Measurements from ENCODE around the gene BBLN.
A peak's percentile ranks its signal among the peaks of the same experiment; 100 is the strongest.

Gene BBLN

DNA sequence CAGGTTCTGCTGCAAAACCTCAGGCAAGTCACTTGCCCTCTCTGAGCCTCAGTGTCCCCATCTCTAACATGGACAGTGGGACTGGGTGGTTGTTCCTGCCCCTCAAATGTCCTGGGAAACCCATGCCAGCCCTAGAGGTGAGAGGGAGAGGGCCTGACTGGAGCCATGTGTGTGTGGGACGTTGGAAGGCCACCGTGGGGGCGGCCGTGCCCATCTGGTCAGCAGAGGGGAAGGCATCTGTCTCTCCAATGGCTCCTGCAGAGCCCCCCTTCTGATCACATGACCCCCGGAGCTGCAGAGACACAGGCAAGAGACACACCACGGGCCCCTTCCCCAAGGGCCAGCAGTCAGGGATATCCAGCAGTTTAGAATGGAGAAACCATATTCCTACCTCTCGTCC lies 44.8 kb downstream of the BBLN start:
- Histone ChIP-seq H3K27me3 (replicated peaks; ENCODE audit: control insufficient read depth, insufficient read depth, low read length) (no peaks in the 10 kb centered on the region), H3K4me1 (ENCODE audit: control insufficient read depth, insufficient read depth, low read length) (peaks cover 8% of the 10 kb centered on the region), H3K9me3 (ENCODE audit: control insufficient read depth, low read length) (no peaks in the 10 kb centered on the region), H3K36me3 (ENCODE audit: control insufficient read depth, insufficient read depth, low read length, severe bottlenecking) (no peaks in the 10 kb centered on the region), H3K4me3 (ENCODE audit: low read length) (no peak overlapping the region), H3K9ac (ENCODE audit: low read length) (peak overlapping the region; percentile 75)
- no peak for DNase-seq (ENCODE audit: low read depth)

GRCh38 chr9:128205296-128205944 lies 45.4 kb downstream of the BBLN start:
- Histone ChIP-seq H3K27me3 (replicated peaks; ENCODE audit: control insufficient read depth, insufficient read depth, low read length) (no peaks in the 10 kb centered on the region), H3K9me3 (ENCODE audit: control insufficient read depth, low read length) (no peaks in the 10 kb centered on the region), H3K9ac (ENCODE audit: low read length) (no peak overlapping the region), H3K36me3 (ENCODE audit: control insufficient read depth, insufficient read depth, low read length, severe bottlenecking) (no peaks in the 10 kb centered on the region), H3K4me3 (ENCODE audit: low read length) (no peak overlapping the region), H3K4me1 (ENCODE audit: control insufficient read depth, insufficient read depth, low read length) (peaks cover 8% of the 10 kb centered on the region)
- DNase-seq (ENCODE audit: low read depth), result no peak

DNA sequence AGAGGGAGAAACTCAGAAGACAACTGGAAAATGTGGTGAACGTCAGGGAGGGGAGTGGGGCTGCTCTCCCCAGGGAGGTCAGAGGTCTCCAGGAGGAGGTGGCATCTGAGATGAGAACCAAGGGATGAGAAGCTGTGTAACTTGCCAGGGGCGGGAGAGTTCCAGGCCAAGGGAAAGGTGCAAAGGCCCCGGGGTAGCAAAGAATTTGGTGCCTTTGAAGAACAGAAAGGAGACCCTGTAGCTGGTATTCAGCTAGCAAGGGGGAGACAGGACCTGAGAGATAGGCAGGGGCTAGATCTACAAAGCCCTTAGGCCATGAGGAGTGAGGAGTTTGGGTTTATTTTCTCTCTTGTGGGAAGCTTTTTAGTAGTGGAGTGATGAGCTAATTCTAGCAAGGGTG lies 46.4 kb downstream of the BBLN start:
- Histone ChIP-seq H3K27me3 (replicated peaks; ENCODE audit: control insufficient read depth, insufficient read depth, low read length) (no peaks in the 10 kb centered on the region), H3K9me3 (ENCODE audit: control insufficient read depth, low read length) (no peaks in the 10 kb centered on the region), H3K36me3 (ENCODE audit: control insufficient read depth, insufficient read depth, low read length, severe bottlenecking) (no peaks in the 10 kb centered on the region), H3K4me3 (ENCODE audit: low read length) (no peak overlapping the region), H3K9ac (ENCODE audit: low read length) (no peak overlapping the region), H3K4me1 (ENCODE audit: control insufficient read depth, insufficient read depth, low read length) (peaks cover 8% of the 10 kb centered on the region)
- no peak for DNase-seq (ENCODE audit: low read depth)

GRCh38 chr9:128206916-128207910 lies 47.1 kb downstream of the BBLN start:
- no peaks in the 10 kb centered on the region for H3K27me3 ChIP-seq (replicated peaks; ENCODE audit: control insufficient read depth, insufficient read depth, low read length)
- no peak for DNase-seq (ENCODE audit: low read depth)
- H3K4me1 ChIP-seq (ENCODE audit: control insufficient read depth, insufficient read depth, low read length), result peaks cover 8% of the 10 kb centered on the region
- H3K36me3 ChIP-seq (ENCODE audit: control insufficient read depth, insufficient read depth, low read length, severe bottlenecking), result no peaks in the 10 kb centered on the region
- no peak overlapping the region for H3K9ac ChIP-seq (ENCODE audit: low read length)
- no peak overlapping the region for H3K4me3 ChIP-seq (ENCODE audit: low read length)
- H3K9me3 ChIP-seq (ENCODE audit: control insufficient read depth, low read length), result no peaks in the 10 kb centered on the region

DNA sequence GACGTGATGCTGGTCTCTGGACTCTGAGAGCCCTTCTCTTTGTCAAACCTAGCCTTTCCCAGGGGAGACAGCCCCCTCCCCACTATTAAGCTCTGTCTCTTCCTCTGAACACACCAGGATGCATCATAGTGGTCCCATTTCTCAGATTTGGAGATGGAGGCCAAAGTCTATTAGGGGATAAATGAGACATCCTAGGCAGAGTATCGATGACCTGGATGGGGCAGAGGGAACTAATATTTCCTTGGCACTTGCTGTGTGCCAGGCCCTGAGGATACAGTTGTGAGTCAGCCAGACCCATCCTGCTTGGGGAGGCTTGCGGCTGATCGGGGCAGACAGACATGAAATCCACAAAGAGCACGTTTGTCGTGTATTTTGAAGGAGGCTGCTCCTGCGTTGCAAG lies 48.3 kb downstream of the BBLN start:
- H3K9ac ChIP-seq (ENCODE audit: low read length), result no peak overlapping the region
- peaks cover 5% of the 10 kb centered on the region for H3K4me1 ChIP-seq (ENCODE audit: control insufficient read depth, insufficient read depth, low read length)
- no peaks in the 10 kb centered on the region for H3K36me3 ChIP-seq (ENCODE audit: control insufficient read depth, insufficient read depth, low read length, severe bottlenecking)
- no peak overlapping the region for H3K4me3 ChIP-seq (ENCODE audit: low read length)
- no peaks in the 10 kb centered on the region for H3K9me3 ChIP-seq (ENCODE audit: control insufficient read depth, low read length)
- no peak for DNase-seq (ENCODE audit: low read depth)
- no peaks in the 10 kb centered on the region for H3K27me3 ChIP-seq (replicated peaks; ENCODE audit: control insufficient read depth, insufficient read depth, low read length)

DNA sequence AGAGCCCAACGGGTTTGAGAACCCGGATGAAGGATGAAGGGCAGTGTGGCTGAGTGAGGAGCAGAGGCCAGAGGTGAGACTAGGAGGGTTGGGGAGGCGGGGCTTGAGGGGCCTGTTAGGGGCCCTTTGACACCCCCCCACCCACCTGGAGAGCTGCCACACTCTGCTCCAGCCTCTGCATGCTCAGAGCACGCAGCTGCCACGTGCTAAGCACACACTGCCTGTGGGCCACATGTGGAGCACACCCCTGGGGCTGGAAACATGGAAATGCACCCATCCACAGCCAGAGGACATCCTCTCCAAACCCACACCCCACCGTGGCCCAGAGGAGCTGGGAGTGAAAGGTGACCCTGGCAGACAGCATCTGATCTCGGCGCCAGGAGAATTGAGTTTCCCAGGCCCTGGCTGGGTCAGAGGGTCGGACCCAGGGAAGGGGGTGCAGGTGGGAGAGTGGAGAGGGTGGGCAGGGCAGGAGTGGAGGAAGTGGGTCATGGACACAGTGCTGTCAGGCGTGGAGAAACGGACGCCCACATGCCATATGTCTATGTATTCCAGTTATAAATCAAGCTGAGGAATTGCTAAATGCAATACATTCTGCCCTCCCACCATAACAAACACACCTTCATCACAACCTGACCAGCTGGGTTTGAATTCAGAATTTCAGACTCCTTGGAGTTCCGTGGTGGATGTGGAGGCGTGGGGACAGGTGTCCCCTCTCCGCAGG lies 49.0 kb downstream of the BBLN start:
- H3K36me3 ChIP-seq (ENCODE audit: control insufficient read depth, insufficient read depth, low read length, severe bottlenecking), result no peaks in the 10 kb centered on the region
- DNase-seq (ENCODE audit: low read depth), result no peak
- peaks cover 5% of the 10 kb centered on the region for H3K4me1 ChIP-seq (ENCODE audit: control insufficient read depth, insufficient read depth, low read length)
- no peak overlapping the region for H3K4me3 ChIP-seq (ENCODE audit: low read length)
- H3K9me3 ChIP-seq (ENCODE audit: control insufficient read depth, low read length), result no peaks in the 10 kb centered on the region
- no peaks in the 10 kb centered on the region for H3K27me3 ChIP-seq (replicated peaks; ENCODE audit: control insufficient read depth, insufficient read depth, low read length)
- no peak overlapping the region for H3K9ac ChIP-seq (ENCODE audit: low read length)

DNA sequence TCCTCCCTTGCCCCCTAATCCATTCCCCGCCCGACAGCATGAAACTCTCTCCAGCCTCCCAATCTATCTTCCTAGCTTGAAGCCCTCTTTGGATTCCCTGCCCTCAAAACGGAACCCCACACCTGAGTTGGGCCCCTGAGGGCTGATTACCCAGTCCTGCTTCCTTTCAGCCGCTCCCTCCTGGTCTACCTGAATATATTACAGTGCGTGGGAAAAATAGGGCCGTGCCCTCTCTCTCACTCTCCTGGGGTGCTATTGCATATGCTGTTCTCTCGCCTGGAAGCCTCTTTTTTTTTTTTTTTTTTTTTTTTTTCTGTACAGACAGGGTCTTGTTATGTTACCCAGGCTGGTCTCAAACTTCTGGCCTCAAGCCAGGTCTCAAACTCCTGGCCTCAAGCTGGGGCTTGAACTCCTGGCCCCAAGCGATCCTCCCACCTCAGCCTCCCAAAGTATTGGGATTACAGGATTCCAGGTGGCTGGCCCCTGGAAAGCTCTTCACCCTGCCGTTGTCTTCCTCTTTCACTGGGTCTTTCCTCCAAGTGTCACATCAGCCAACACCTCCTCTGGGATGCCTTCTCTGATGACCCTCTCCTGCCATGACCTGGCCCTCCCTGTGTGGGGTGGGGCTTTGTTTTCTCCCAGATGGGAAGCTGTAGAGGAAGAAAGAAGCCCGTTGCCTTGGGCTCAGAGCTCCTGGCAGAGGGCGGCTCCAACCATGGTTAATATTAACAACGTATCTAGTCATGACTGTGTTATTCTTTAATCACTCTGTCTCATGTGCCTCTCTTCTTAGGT lies 51.3 kb downstream of the BBLN start:
- Histone ChIP-seq H3K4me3 (ENCODE audit: low read length) (no peak overlapping the region), H3K36me3 (ENCODE audit: control insufficient read depth, insufficient read depth, low read length, severe bottlenecking) (no peaks in the 10 kb centered on the region), H3K4me1 (ENCODE audit: control insufficient read depth, insufficient read depth, low read length) (peaks cover 19% of the 10 kb centered on the region), H3K27me3 (replicated peaks; ENCODE audit: control insufficient read depth, insufficient read depth, low read length) (no peaks in the 10 kb centered on the region), H3K9me3 (ENCODE audit: control insufficient read depth, low read length) (no peaks in the 10 kb centered on the region), H3K9ac (ENCODE audit: low read length) (no peak overlapping the region)
- DNase-seq (ENCODE audit: low read depth), result no peak

DNA sequence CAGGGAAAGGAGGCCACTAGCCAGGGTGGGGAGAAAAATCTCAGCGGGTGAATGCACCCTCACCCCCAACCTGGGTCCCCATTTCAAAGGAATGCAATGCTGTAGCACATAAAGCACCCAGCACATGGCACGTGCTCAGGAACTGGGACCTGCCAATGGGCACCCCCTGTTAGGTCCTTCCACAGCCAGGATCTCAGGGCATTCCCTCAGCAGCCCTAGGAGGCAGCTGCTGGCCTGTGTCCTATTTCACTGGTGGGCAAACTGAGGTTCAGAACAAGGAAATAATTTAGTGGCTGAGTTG lies 51.9 kb downstream of the BBLN start:
- Histone ChIP-seq H3K4me3 (ENCODE audit: low read length) (no peak overlapping the region), H3K9me3 (ENCODE audit: control insufficient read depth, low read length) (no peaks in the 10 kb centered on the region), H3K27me3 (replicated peaks; ENCODE audit: control insufficient read depth, insufficient read depth, low read length) (no peaks in the 10 kb centered on the region), H3K4me1 (ENCODE audit: control insufficient read depth, insufficient read depth, low read length) (peaks cover 25% of the 10 kb centered on the region), H3K9ac (ENCODE audit: low read length) (no peak overlapping the region), H3K36me3 (ENCODE audit: control insufficient read depth, insufficient read depth, low read length, severe bottlenecking) (no peaks in the 10 kb centered on the region)
- no peak for DNase-seq (ENCODE audit: low read depth)
